ENCODE results near the gene GRIK2. TPM values are rescaled to one million over a fixed set of nuclear protein-coding genes. Genes with fewer than 3 reads are reported as not detected.

Gene GRIK2
- total RNA-seq, 4 donors from 2014 or later, result 4.7 to 16.2 (median 7.5) TPM

DNA sequence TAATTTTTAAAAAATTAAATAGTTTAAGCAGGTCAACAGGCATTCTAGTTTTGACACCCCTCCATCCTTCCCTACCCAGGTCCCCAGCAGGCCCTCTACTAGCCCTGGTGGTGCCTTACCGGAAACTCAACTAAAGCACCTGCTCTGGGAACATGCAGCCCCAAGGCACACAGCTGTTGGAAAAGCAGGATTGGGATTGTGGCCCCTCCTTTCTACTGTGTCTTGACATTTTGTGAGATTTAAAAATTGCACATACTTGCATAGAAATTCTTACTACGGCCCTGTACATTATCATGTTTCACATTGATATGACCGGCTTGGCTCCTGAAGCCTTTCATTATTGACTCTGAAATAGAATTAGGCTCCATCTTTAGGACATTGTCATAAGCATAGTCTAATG is 423.2 kb downstream of the GRIK2 start:
- Histone ChIP-seq H3K27me3 (no peaks in the 10 kb centered on the region), H3K9me3 (no peaks in the 10 kb centered on the region), H3K4me1 (no peaks in the 10 kb centered on the region), H3K4me3 (no peak overlapping the region), H3K27ac (no peak overlapping the region), H3K36me3 (no peaks in the 10 kb centered on the region)
- TF ChIP-seq EP300 (IDR thresholded peaks at IDR 0.05) (no peak), POLR2A (IDR thresholded peaks at IDR 0.05) (no peak)
- TF ChIP-seq, protein P1, sequence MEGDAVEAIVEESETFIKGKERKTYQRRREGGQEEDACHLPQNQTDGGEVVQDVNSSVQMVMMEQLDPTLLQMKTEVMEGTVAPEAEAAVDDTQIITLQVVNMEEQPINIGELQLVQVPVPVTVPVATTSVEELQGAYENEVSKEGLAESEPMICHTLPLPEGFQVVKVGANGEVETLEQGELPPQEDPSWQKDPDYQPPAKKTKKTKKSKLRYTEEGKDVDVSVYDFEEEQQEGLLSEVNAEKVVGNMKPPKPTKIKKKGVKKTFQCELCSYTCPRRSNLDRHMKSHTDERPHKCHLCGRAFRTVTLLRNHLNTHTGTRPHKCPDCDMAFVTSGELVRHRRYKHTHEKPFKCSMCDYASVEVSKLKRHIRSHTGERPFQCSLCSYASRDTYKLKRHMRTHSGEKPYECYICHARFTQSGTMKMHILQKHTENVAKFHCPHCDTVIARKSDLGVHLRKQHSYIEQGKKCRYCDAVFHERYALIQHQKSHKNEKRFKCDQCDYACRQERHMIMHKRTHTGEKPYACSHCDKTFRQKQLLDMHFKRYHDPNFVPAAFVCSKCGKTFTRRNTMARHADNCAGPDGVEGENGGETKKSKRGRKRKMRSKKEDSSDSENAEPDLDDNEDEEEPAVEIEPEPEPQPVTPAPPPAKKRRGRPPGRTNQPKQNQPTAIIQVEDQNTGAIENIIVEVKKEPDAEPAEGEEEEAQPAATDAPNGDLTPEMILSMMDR (IDR thresholded peaks at IDR 0.05), result no peak
- 83 to 84% methylated on average over 3 of the region's 3 CpGs for WGBS, 2 donors
- no peak for DNase-seq (ENCODE audit: low spot score in 2 of 2)

DNA sequence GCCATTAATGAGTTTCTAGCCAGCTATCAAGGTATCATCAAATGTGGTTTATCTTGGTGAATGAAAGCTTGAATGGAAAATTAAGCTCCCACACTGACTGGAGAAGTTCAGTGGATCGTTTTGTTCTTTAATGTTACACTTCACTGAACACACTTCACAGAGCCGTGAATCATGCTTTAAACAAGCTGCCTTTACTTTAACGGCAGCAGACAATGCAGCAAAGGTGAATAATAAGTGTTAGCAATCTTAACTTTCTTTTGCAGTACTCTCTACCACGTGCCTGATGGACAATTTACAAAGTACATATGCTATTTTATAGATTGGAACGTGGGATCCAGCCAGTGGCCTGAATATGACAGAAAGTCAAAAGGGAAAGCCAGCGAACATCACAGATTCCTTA is 424.5 kb downstream of the GRIK2 start:
- Histone ChIP-seq H3K4me1 (no peaks in the 10 kb centered on the region), H3K27ac (no peak overlapping the region), H3K36me3 (no peaks in the 10 kb centered on the region), H3K4me3 (no peak overlapping the region), H3K27me3 (no peaks in the 10 kb centered on the region), H3K9me3 (no peaks in the 10 kb centered on the region)
- DNase-seq (ENCODE audit: low spot score in 2 of 2), result no peak
- TF ChIP-seq, protein P1 (IDR thresholded peaks at IDR 0.05), result no peak
- TF ChIP-seq EP300 (IDR thresholded peaks at IDR 0.05) (no peak), POLR2A (IDR thresholded peaks at IDR 0.05) (no peak)
- WGBS, 2 donors, result 75 to 81% methylated on average over 6 of the region's 6 CpGs

DNA sequence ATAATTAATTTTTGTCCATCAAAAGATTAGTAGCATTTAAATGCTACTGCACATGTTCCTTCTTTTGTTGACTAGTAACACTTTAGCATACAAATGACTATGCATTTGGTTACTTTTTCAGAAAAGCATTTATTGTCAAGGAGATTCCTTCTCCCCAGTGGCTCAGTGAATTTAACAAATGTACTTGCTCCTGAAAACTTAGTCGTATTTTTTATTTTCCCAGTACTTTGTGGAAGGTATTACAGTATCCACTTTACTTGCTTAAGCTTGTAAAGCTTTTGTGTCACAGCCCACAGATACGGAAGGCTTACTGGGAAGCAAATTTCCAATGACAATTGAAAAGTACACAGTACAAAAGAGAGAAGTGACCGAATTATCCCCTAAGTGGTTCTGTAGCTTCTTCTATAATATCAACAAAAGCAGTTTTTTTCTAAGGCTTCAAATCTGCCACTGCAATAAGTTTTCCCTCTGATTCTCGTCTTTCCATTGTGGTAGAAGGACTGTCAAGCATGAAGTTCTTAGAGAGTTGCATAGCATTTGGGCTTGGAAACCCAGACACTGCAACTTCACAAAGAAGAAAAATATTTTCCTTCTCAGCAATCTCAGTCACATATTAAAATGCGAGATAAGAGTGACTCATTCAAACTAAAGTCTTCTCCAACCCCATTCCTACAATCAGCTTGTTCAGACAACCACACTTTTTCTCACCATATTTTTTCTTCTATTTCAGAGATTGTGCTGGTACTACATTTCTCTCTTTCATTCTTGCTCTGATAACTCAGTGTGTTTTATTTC is 431.2 kb downstream of the GRIK2 start:
- TF ChIP-seq POLR2A (IDR thresholded peaks at IDR 0.05) (no peak), EP300 (IDR thresholded peaks at IDR 0.05) (no peak)
- TF ChIP-seq, protein P1 (IDR thresholded peaks at IDR 0.05), result no peak
- peaks cover 0 to 13% (median 0%) of the 10 kb centered on the region in 4 donors for H3K9me3 ChIP-seq
- no peaks in the 10 kb centered on the region for H3K27me3 ChIP-seq
- 80 to 85% methylated on average over 5 of the region's 5 CpGs for WGBS, 2 donors
- H3K27ac ChIP-seq, result no peak overlapping the region
- no peak for DNase-seq (ENCODE audit: low spot score in 2 of 2)
- H3K4me3 ChIP-seq, result no peak overlapping the region
- H3K36me3 ChIP-seq, result no peaks in the 10 kb centered on the region
- H3K4me1 ChIP-seq, result no peaks in the 10 kb centered on the region

DNA sequence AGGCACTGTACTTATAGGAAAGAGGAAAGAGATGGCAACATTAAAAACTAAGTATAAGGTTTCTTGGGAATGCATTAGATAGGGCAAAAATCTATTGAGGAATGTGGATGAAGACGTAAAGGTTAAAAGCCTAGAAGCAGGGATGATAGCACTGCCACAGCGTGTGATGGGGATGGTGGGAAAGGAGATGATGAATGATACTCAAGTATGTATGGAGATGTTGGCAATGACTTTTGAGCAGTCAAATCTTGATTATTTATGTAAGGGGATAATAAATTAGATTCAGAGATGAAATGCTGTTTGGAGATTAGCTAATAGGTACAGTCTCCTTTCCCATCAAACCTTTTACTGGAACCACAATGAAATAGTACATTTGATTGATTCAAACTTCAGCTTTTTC is 432.8 kb downstream of the GRIK2 start:
- Histone ChIP-seq H3K4me1 (no peaks in the 10 kb centered on the region), H3K36me3 (no peaks in the 10 kb centered on the region), H3K27ac (no peak overlapping the region), H3K9me3 (peaks cover 0 to 13% (median 0%) of the 10 kb centered on the region in 4 donors), H3K27me3 (no peaks in the 10 kb centered on the region), H3K4me3 (no peak overlapping the region)
- TF ChIP-seq, protein P1 (IDR thresholded peaks at IDR 0.05), result no peak
- TF ChIP-seq EP300 (IDR thresholded peaks at IDR 0.05) (no peak), POLR2A (IDR thresholded peaks at IDR 0.05) (no peak)
- 95 to 96% methylated on average over 2 of the region's 2 CpGs for WGBS, 2 donors
- no peak for DNase-seq (ENCODE audit: low spot score in 2 of 2)

DNA sequence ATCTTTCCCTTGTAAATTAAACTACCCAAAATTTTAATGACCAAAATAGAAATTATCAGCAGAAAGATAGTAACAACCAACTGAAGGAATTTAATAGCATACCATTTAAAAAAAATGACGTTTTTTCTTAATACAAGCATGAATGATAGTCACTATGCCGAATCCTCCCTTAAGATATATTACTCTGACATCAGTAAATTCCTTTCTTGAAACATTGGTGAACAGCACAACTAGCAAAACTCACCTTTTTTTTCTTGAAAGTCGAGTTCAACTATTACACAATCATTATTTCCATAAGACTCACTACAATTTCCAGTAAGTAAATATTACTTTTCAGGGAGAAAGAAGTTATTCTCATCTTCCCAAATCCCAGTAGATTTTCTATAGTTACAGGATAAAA is 433.2 kb downstream of the GRIK2 start:
- TF ChIP-seq, protein P1 (IDR thresholded peaks at IDR 0.05), result no peak
- no peak for TF ChIP-seq EP300 (IDR thresholded peaks at IDR 0.05)
- no peak for TF ChIP-seq POLR2A (IDR thresholded peaks at IDR 0.05)
- Histone ChIP-seq H3K4me3 (no peak overlapping the region), H3K36me3 (no peaks in the 10 kb centered on the region), H3K27ac (no peak overlapping the region), H3K9me3 (peaks cover 0 to 13% (median 0%) of the 10 kb centered on the region in 4 donors), H3K27me3 (no peaks in the 10 kb centered on the region), H3K4me1 (no peaks in the 10 kb centered on the region)
- DNase-seq (ENCODE audit: low spot score in 2 of 2), result no peak
- WGBS, 2 donors, result 65 to 68% methylated on average over 3 of the region's 3 CpGs

Measured in tibial nerve (tissue), 4 donors.